ENCODE measurements around the gene SMPDL3A.

DNA sequence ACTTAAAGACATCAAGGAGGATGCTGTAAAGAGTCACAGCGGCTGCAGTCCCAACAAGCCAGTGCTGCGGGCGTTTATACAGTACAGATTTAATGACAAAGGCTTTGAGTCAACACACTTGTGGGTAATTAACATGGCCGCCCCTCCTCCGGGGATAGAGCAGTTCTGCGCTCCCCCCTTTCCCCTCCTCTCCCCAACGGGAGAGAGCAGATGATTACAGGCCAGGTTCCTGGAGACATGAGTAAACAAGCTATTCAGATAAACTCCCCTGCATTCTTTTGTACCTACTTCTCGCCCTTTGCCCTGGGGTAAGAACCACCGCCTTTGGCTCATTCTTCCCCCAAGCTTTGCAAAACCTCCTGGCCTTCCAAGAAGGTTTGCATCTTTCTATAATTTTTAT is 33.2 kb upstream of the SMPDL3A start:
- TF ChIP-seq, protein P1, sequence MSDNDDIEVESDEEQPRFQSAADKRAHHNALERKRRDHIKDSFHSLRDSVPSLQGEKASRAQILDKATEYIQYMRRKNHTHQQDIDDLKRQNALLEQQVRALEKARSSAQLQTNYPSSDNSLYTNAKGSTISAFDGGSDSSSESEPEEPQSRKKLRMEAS (IDR thresholded peaks at IDR 0.05): no peak
- TF ChIP-seq, protein P2, sequence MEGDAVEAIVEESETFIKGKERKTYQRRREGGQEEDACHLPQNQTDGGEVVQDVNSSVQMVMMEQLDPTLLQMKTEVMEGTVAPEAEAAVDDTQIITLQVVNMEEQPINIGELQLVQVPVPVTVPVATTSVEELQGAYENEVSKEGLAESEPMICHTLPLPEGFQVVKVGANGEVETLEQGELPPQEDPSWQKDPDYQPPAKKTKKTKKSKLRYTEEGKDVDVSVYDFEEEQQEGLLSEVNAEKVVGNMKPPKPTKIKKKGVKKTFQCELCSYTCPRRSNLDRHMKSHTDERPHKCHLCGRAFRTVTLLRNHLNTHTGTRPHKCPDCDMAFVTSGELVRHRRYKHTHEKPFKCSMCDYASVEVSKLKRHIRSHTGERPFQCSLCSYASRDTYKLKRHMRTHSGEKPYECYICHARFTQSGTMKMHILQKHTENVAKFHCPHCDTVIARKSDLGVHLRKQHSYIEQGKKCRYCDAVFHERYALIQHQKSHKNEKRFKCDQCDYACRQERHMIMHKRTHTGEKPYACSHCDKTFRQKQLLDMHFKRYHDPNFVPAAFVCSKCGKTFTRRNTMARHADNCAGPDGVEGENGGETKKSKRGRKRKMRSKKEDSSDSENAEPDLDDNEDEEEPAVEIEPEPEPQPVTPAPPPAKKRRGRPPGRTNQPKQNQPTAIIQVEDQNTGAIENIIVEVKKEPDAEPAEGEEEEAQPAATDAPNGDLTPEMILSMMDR (IDR thresholded peaks at IDR 0.05): no peak
